Mucosa of descending colon (tissue), 3 donors: Measurements from ENCODE around the gene SEMG1. TPM values are rescaled to one million over a fixed set of nuclear protein-coding genes. Genes with fewer than 3 reads are reported as not detected.

Source experiments
- ATAC-seq: fragments of 200-7000 bp; cut with Tn5 transposase; one replicate; pipeline ENCODE4 v1.9.1; 2020; ENCODE audit warnings: mild to moderate bottlenecking, moderate library complexity
- DNase-seq, 3 donors: peaks; one replicate each; pipeline ENCODE4 v3.0.0-alpha.2; 2020
- H3K36me3 ChIP-seq: fragments of 200-600 bp; one replicate; pipeline ENCODE4 v1.8.0; 2021; ENCODE audit warnings: low read depth, mild to moderate bottlenecking
- H3K4me1 ChIP-seq: fragments of 200-600 bp; one replicate; pipeline ENCODE4 v1.8.0; 2021; ENCODE audit warnings: low read depth, mild to moderate bottlenecking
- H3K4me3 ChIP-seq: fragments of 200-600 bp; one replicate; pipeline ENCODE4 v1.8.0; 2021; ENCODE audit warnings: mild to moderate bottlenecking
- H3K9me3 ChIP-seq: fragments of 200-600 bp; one replicate; pipeline ENCODE4 v1.8.0; 2021; ENCODE audit warnings: mild to moderate bottlenecking
- CTCF ChIP-seq: fragments of 200-600 bp; IDR thresholded peaks from one replicate; pipeline ENCODE4 v1.8.0; 2022; ENCODE audit warnings: antibody characterized with exemption, mild to moderate bottlenecking
- intact Hi-C, 2 donors: fragments of 100-400 bp; cut with DNase I in 1 of 2; cut with micrococcal nuclease in 1 of 2; formaldehyde crosslinking; loops; one replicate each; pipeline versions ENCODE4 v1.11.0 to v1.11.1; 2022; cut with DNase I, micrococcal nuclease
- total RNA-seq, 3 donors: library from RNA; stranded (reverse); fragmentation: NEBNext Ultra II Directional in 2 of 3; extraction: Animal tissue kit (Norgen Biotek cat#: 25700) in 2 of 3; gene quantifications; one replicate each; pipeline versions ENCODE4 v1.2.1 to v1.2.4, GENCODE V29; 2021 to 2023
- donor health status: DM: no; HTN: no; CAD: no; lungs with moderate emphysema.
- donor health status: DM: no; HTN: no; CAD: no.
- donor health status: DM: no; HTN: yes; CAD: no.

Gene SEMG1
- total RNA-seq, 3 donors from 2014 or later: not detected

GRCh38 chr20:45211569-45212474 is 5.0 kb downstream of the SEMG1 start:
- intact Hi-C loops: no loop called here
- H3K4me3 ChIP-seq: no peak overlapping the region
- no peaks in the 10 kb centered on the region for H3K36me3 ChIP-seq
- no peaks in the 10 kb centered on the region for H3K4me1 ChIP-seq
- DNase-seq: no peak
- no peak for ATAC-seq
- TF ChIP-seq CTCF: no peak
- no peaks in the 10 kb centered on the region for H3K9me3 ChIP-seq

- no peaks in the 10 kb centered on the region for H3K9me3 ChIP-seq
- H3K36me3 ChIP-seq: no peaks in the 10 kb centered on the region
- DNase-seq: no peak
- no peaks in the 10 kb centered on the region for H3K4me1 ChIP-seq
- intact Hi-C loops: no loop called here
- ATAC-seq: no peak
- no peak for TF ChIP-seq CTCF
- H3K4me3 ChIP-seq: no peak overlapping the region
Measured at GRCh38 chr20:45212836-45213235, 6.0 kb downstream of the SEMG1 start.

GRCh38 chr20:45218124-45218523 is 11.3 kb downstream of the SEMG1 start:
- Histone ChIP-seq H3K4me3 (no peak overlapping the region), H3K36me3 (no peaks in the 10 kb centered on the region), H3K4me1 (no peaks in the 10 kb centered on the region), H3K9me3 (no peaks in the 10 kb centered on the region)
- TF ChIP-seq CTCF: no peak
- DNase-seq: no peak
- no peak for ATAC-seq
- intact Hi-C loops: no loop called here

- intact Hi-C loops: no loop called here
- no peaks in the 10 kb centered on the region for H3K9me3 ChIP-seq
- DNase-seq (no peak), ATAC-seq (no peak)
- H3K4me3 ChIP-seq: no peak overlapping the region
- H3K36me3 ChIP-seq: no peaks in the 10 kb centered on the region
- no peak for TF ChIP-seq CTCF
- H3K4me1 ChIP-seq: no peaks in the 10 kb centered on the region
Measured at GRCh38 chr20:45218636-45219035, 11.8 kb downstream of the SEMG1 start.

- intact Hi-C loops: no loop called here
Measured at GRCh38 chr20:45221076-45221475, 14.2 kb downstream of the SEMG1 start, which contains the start of gene SEMG2. Gene SEMG2 (plus strand): TSS chr20:45221373. CDS start chr20:45221390, 17 bp downstream.

More at GRCh38 chr20:45221076-45221475, 14.2 kb downstream of the SEMG1 start, which contains the start of gene SEMG2:
- Histone ChIP-seq H3K9me3 (no peaks in the 10 kb centered on the region), H3K4me1 (no peaks in the 10 kb centered on the region), H3K36me3 (no peaks in the 10 kb centered on the region), H3K4me3 (no peak within 1 kb of the TSS)
- no peak for TF ChIP-seq CTCF
- no peak for ATAC-seq
- DNase-seq: no peak
